GM19468 (cell line): ENCODE measurements around the gene POLE.
"Not testable (repeated sequence)": the region's sequence is repeated elsewhere in the genome, so short reads cannot be mapped to it uniquely, and the experiment has no call there.

Experiments used
- ATAC-seq: cut with Tn5 transposase; IDR thresholded peaks from one replicate; pipeline ENCODE4 v1.9.1; 2021; ENCODE audit warnings: mild to moderate bottlenecking, moderate library complexity, moderate number of reproducible peaks; ENCODE audit not compliant: unreplicated experiment; ENCODE audit errors: extremely low read depth

Gene POLE

DNA sequence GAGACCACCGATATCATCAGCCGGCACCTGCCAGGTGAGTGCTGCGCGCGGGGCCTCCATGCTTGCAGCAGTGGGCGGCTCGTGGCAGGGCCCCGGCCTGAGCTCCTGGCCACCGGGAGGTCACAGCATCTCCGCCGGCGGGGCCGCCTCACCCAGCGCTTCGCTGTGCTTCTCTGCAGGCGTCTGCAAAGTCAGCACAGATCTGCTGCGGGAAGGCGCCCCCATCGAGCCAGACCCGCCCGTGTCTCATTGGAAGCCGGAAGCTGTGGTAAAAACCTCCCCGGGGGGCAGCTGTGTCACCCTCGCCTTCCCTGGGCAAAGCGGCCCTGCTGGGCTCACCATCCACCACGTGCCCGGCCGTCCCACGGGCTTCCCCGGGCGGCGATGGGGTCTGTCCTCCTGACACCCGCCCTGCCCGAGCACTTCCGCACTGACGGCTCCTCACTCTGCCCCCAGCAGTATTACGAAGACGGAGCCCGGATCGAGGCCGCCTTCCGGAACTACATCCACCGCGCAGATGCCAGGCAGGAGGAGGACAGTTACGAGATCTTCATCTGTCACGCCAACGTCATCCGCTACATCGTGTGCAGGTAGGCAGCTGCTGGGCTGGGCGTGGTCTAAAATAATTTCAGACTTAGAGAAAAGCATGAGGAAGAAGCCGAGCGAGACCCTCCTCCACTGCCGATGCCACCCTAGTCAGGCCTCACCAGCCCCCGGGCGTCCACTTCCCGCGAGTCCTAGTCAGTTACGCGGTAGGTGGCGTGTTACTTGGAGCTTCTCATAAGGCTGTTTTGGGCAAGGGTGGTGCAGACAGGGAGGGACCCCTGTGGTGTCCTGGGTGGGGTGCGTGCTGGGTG, 30.6 kb upstream of the POLE start:
- no peak for ATAC-seq

DNA sequence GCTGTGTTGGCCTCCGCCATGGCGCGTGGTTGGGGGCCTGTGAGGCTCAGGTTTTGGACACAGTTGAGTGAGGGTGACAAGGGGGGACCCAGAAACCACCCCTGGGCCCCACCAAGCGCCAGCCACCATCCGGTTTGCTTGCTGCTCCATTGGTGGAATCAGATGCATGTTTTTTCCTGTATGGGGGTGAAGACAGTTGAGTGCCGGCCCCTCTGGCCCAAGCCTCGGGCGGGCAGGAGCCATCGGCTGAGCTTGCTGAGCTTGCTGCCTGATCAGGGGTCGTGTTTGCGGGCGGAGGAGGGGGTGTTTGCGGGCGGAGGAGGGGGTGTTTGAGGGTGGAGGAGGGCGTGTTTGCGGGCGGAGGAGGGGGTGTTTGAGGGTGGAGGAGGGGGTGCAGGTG, 29.9 kb upstream of the POLE start:
- ATAC-seq: no peak

DNA sequence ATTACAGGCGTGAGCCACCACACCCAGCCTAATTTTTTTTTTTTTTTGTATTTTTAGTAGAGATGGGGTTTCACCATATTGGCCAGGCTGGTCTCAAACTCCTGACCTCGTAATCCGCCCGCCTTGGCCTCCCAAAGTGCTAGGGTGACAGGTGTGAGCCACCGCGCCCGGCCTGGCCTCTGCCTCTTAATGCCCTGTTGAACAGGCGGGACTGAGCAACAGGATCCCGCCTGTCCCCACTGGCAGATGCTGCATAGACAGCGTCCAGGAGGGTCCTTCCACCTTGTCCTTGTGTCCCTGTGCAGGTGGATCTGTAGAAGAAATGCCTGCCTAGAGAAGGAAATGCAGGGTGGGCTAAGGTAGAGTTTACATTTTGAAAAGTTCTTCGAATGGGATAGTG, 29.2 kb upstream of the POLE start:
- ATAC-seq: no peak

DNA sequence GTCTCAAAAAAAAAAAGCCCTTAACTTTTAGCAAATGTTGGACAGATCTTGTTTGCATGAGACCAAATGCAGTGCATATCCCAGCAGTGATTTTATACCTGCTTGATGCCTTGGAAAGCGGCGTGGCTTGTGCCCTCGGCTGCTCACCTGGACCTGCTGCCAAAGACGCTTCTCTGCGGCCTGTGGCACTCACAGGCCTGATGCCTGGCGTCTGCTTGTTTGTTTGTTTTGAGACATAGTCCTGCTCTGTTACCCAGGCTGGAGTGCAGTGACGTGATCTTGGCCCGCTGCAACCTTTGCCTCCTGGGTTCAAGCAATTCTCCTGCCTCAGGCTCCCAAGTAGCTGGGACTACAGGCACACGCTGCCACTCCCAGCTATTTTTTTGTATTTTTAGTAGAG, 28.7 kb upstream of the POLE start:
- no peak for ATAC-seq

DNA sequence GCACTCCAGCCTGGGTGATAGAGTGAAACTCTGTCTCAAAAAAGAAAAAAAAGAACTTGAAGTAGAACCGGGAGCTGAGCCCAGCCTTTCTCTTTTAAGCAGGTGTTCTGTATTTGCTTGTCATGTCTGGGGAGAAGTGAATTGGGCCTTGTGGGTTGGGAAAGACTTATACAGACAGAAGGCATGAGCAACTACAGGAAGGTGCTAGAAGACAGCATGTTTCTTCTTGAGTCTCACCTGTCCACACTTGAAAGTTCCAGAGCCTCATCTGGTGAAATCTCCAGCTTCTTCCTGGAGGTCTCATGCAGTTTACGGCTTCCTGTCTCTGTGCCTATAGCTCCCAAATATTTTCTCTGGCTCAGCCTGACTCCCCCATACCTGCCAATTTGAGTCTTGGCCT, 26.0 kb upstream of the POLE start:
- ATAC-seq: no peak

DNA sequence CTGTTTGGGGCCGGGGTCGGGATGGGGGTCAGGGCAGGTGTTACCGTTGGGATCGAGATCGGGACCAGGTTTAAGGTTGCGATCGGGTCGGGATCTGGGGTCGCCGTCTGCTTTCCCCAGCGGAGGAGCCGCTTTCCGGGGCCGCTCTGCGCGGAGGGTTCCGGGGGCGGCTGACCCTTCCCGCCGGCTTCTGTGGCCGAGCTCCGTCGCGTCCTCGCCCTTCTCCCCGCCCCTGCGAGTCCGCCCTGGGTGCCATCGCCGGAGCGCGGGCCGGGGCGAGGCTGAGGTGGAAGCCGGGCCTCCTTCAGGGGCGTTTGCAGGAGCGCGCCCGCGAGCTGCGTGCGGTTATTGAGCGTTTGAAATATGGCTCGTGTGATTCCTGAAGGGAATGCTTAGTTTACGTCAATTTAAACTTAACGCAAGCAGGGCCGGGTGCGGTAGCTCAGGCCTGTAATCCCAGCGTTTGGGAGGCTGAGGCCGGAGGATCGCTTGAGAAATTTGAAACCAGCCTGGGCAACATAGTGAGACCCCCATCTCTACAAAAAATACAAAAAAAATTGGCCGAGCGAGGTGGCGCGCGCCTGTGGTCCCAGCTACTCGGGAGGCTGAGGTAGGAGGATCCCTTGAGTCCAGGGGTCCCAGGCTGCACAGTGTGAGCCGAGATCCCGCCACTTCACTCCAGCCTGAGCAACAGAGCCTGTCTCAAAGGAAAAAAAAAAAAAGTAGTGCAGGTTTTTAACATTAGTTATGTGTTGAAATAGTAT, 24.1 kb upstream of the POLE start:
- no peak for ATAC-seq

DNA sequence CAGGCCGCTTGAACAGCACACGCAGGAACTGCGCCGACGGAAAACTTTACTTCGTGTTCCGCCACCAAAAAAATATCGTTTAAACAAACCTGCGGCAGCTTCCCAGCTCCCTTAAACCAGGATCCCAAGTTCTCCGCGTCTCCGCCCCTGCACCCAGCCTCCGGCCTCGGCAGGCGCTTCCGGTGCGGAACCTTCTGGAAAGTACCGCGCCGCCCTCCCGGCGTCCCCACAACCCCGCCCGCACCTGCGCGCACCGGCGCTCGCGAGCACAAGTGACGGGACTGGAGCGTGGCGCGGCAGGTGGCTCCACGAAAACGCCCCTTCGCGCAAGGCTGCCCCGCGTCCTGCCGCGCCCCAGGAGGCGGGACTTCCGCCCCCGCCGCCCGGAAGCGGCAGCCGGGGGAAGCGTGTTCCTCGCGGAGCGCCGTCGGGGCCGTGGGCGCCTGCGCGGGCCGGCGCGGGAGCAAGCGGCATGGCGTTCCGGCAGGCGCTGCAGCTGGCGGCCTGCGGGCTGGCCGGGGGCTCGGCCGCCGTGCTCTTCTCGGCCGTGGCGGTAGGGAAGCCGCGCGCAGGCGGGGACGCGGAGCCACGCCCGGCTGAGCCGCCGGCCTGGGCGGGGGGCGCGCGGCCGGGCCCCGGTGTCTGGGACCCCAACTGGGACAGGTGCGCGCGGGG, 23.4 kb upstream of the POLE start, which contains the start of gene PGAM5:
TSS of gene PGAM5 (plus strand) at position 438 of the 675 bp plus-strand sequence. CDS start at position 473, 35 bp downstream.
- peak; percentile 90 for ATAC-seq

DNA sequence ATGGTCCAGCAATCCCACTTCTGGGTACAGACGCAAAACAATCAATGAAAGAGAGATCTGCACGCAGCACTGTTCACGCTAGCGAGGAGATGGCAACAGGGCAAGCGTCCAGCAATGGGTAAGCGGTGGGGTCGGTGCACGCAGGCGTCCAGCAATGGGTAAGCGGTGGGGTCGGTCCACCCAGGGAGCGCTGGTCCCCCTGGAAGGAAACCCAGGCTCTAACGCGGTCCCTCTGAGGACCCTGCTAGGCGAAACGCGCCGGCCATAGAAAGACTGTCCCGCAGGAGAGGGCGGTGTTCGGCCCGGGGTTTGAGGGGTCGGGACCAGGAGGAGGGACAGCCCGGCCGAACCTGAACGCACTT, 22.9 kb upstream of the POLE start:
- ATAC-seq: peak; percentile 3

DNA sequence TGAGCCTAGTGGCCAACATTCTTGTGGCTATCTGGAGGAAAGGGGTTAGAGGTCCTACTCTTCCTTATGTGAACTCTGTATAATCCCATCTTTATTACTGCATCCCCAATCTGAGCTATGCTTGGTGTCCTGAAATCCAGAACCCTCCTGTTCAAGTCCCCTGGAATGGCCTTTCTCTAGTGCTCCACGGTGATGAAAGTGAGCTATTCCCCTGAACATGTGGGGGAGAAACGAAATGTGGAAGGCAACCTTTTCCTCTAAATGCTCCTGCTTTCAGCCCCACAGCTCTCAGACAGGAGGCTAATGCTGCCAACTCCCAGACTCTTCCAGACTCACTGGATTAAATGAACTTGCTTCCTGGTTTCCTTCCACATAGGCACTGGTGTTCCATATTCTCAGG, 21.0 kb upstream of the POLE start:
- no peak for ATAC-seq

DNA sequence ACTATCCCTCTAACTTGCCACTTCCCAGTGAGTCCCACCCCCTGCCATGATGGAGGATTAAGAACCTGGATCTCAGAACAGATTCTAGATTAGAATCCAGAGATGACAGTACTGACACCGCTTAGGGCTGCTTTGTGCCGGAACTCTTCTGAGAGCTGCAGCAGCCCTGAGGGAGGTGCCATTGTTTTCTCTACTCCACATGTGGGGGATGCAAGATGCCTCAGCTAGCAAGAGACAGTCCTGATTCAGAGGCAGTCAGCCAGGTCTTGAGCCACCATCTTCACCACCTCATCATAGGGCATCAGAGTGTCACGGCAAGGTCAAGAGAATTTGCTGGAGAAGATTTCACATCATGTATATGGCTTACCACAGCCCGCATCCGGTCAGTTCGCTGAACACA, 20.1 kb upstream of the POLE start:
- ATAC-seq: no peak

DNA sequence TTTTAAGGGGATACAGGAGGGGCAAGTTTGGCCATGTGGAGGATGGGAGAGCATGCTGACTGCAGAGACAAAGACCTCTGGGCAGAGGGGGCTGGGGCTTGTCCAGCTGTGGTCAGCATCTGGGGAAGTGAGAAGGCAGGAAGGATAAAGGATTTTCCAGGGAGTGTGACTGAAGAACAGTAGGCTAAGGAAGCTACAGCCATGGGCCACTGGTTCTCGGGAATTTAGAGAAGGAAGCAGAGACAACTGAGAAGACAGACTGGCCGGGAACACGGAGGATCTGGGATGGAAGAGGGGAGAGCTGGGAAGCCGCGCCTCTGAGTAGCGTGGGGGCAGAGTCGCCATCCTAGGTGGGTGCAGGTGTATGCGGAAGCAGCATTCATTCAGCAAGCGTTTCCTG, 16.5 kb upstream of the POLE start:
- no peak for ATAC-seq

DNA sequence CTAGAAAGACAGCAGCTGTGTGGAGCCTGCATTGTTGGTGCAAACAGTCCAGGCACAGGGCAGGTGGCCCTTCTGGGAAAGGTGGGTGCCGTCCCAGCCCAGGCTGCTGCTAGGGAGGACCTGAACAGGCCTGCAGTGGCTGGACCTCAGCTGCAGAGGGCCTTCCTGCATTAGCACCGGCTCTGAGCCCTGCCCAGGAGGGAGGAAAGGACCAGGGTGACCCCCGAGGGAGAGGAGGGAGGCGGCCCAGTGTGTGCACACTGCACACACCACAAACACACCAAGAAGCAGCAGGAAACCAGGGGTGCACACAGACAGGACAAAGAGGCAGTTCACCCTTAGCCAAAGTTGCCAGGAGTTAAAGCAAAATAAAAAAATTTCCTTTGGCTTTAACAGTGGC, 15.5 kb upstream of the POLE start:
- ATAC-seq: no peak

DNA sequence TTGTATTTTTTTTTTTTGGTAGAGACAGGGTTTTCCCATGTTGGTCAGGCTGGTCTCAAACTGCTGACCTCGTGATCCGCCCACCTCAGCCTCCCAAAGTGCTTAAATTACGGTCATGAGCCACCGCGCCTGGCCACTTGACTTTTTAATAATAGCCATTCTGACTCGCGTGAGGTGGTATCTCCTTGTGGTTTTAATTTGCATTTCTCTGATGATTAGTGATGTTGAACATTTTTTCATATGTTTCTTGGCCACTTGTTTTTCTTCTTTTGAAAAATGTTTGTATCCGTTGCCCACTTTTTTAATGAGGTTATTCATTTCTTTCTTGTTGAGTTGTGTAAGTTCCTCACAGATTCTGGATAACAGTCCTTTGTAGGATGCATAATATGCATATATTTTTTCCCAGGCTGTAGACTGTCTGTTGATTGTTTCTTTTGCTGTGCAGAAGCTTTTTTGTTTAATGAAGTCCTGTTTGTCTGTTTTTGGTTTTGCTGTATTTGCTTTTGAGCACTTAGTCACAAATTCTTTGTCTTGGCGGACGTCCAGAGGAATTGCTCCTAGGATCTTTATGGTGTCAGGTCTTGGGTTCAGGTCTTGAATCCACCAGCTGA, 13.2 kb upstream of the POLE start:
- ATAC-seq: peak; percentile 37

DNA sequence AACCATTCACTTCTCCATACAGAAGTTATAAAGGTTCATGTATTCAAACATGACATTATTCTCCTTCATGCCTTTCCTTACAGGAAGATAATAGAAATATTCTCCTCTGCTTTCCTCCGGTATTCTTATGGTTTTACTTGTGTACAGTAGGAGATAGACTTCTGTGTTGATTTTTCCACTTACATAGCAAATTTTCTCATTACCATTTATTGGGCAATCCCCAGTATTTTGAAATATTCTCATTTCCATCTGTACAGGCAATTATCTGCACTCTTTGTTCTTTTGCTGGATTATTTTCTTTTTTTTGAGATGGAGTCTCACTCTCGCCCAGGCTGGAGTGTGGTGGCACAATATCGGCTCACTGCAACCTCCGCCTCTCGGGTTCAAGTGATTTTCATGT, 11.2 kb upstream of the POLE start:
- ATAC-seq: no peak

DNA sequence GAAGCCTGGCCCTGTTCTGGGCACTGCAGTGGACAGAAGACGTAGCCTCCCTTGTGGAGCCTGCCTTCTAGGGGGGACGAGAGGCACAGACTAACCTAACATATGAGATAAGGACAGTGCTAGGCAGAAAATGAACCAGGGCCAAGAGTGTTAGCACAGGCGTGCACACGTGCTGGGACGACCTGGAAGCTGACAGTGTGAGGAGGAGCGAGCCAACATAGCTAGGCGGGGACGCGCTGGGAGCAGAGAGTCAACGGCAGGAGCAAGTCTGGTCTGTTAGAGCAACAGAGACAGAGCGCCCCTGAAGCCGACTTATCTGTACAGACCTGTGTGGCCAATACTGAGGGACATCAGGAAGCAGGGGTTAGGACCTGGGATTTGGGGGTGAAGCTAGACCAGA, 8.3 kb upstream of the POLE start:
- no peak for ATAC-seq

DNA sequence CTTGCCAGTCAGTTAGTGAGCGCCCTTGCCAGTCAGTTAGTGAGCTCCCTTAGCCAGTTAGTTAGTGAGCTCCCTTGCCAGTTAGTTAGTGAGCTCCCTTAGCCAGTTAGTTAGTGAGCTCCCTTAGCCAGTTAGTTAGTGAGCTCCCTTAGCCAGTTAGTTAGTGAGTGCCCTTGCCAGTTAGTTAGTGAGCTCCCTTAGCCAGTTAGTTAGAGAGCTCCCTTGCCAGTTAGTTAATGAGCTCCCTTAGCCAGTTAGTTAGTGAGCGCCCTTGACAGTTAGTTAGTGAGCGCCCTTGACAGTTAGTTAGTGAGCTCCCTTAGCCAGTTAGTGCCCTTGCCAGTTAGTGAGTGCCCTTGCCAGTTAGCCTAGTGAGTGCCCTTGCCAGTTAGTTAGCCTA, 7.7 kb upstream of the POLE start:
- ATAC-seq: not testable (repeated sequence)

DNA sequence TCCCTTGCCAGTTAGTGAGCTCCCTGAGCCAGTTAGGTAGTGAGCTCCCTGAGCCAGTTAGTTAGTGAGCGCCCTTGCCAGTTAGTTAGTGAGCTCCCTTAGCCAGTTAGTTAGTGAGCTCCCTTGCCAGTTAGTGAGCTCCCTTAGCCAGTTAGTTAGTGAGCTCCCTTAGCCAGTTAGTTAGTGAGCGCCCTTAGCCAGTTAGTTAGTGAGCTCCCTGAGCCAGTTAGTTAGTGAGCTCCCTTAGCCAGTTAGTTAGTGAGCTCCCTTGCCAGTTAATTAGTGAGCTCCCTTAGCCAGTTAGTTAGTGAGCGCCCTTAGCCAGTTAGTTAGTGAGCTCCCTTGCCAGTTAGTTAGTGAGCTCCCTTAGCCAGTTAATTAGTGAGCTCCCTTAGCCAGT, 4.9 kb upstream of the POLE start:
- not testable (repeated sequence) for ATAC-seq

DNA sequence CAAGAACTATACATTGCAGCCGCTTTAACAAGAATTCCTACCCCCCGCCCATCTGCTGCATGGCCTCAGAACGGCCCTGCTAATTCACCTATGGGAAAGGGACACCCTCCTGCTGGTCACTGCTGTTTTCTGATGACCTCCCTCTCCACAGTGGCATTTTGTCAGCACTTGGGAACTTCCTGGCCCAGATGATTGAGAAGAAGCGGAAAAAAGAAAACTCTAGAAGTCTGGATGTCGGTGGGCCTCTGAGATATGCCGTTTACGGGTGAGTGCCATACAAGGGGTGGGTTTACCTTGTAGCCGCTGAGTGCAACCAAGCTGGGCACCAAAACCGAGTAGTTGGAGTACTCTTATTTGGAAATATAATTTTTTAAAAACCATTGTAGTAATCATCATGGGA, 3.0 kb upstream of the POLE start:
- no peak for ATAC-seq

DNA sequence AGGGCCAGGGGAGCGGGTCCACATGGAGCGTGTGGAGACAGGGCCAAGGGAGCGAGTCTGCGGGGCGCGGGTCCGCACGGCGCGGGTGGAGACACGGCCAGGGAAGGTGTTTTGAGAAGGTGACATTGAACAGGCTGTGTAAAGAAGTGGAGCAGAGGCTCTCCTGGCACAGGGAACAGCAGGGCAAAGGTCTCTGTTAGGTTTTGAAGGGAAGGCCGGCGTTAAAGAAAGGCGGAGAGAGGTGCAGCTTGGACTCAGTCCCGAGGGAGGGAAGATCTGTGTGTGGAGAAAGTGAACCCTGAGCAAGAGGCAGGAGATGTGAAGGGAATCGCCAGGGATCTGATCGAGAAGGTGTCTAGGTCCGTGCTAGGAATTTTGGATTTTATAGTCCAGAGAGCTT, 2.1 kb upstream of the POLE start:
- ATAC-seq: no peak

DNA sequence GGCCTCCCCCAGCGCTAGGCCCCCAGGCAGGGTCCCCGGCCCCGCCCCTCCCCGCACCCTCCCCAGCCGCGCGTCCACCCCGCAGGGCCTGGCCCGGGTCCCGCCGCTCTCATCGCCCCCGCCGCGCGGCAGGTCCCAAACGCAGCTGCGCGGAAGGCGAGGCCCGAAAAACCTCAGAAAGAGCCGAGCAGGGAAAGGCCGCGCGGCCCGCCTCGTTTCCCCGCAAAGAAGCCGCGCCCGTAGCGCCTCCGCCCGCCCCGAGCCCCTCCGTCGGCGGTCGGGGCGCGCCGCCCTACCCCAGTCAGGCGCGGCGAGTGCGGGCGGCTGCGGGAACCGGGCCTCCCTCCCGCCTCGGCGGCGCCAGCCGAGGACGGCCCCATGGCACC, 324 bp downstream of the POLE start:
- no peak for ATAC-seq

DNA sequence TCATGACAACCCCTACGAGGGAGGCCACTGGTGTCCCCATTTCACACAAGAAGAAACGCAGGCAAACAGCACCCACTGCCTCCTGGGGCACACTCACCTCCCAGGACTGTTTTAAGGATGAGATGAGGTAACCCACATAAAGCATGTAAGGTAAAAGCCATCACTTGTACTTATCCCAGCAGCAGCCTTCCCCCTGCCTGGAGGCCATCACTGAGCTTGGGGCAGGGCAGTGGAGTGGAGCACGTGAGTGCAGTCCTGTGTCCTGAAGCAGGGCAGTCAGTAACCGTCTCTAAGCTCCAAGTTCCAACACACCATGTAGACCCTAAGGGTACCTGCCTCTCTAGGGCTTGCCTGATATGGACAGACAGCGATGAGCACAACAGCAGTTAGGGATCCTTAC, 1.7 kb downstream of the POLE start:
- no peak for ATAC-seq
